ENCODE results near the gene PIGC.

- TF ChIP-seq CTCF (IDR thresholded peaks at IDR 0.05) (no peak), POLR2A (IDR thresholded peaks at IDR 0.05) (no peak), POLR2AphosphoS5 (IDR thresholded peaks at IDR 0.05) (no peak)
Observed at GRCh38 chr1:172473842-172474241, 30.0 kb upstream of the PIGC start.

Data from breast epithelium (tissue), 3 donors.